Measurements from ENCODE around the gene ACAN. TPM values are rescaled to one million over a fixed set of nuclear protein-coding genes. Genes with fewer than 3 reads are reported as not detected.

Gene ACAN
- total RNA-seq, 1 donor: 3.3 TPM

DNA sequence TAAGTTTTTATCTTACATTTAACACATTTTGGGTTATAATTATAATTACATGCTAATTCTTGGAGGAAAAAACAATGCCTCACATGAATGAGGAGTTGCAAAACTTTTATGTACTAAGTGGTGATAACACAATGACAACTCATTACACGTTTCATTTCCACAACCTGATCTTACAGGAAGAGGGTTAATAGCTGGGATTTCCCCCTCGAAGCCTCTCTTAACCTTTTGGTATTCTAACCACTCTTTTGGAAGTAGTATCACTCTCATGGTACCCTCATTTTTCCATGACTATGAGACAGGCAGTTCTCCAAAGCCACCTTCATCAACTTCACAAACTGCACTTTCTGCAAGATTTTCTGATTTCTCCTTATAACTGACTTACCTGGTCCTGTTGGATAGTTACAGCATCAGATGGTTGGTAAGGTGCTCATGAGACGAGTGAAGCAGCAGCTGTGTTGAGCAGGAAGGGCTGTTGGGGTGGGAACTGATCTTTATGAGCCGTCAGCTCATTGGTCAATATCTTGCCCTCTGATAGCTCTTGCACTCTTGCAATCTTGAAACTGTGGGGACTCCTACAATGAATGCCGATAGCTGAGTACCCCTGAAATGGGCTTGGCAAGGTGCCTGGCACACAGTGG, 41.6 kb downstream of the ACAN start:
- no peak overlapping the region for H3K4me3 ChIP-seq (ENCODE audit: low read depth, low read length)
- TF ChIP-seq, protein P1, sequence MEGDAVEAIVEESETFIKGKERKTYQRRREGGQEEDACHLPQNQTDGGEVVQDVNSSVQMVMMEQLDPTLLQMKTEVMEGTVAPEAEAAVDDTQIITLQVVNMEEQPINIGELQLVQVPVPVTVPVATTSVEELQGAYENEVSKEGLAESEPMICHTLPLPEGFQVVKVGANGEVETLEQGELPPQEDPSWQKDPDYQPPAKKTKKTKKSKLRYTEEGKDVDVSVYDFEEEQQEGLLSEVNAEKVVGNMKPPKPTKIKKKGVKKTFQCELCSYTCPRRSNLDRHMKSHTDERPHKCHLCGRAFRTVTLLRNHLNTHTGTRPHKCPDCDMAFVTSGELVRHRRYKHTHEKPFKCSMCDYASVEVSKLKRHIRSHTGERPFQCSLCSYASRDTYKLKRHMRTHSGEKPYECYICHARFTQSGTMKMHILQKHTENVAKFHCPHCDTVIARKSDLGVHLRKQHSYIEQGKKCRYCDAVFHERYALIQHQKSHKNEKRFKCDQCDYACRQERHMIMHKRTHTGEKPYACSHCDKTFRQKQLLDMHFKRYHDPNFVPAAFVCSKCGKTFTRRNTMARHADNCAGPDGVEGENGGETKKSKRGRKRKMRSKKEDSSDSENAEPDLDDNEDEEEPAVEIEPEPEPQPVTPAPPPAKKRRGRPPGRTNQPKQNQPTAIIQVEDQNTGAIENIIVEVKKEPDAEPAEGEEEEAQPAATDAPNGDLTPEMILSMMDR (IDR thresholded peaks at IDR 0.05; ENCODE audit: insufficient read depth, low read length): no peak
- DNase-seq (ENCODE audit: low read depth): no peak

GRCh38 chr15:88845616-88846015, 42.4 kb downstream of the ACAN start:
- no peak for DNase-seq (ENCODE audit: low read depth)
- TF ChIP-seq, protein P1 (IDR thresholded peaks at IDR 0.05; ENCODE audit: insufficient read depth, low read length): no peak
- H3K4me3 ChIP-seq (ENCODE audit: low read depth, low read length): no peak overlapping the region

- DNase-seq (ENCODE audit: low read depth): no peak
- TF ChIP-seq, protein P1 (IDR thresholded peaks at IDR 0.05; ENCODE audit: insufficient read depth, low read length): no peak
- H3K4me3 ChIP-seq (ENCODE audit: low read depth, low read length): no peak overlapping the region
Observed at GRCh38 chr15:88847144-88847543, 43.9 kb downstream of the ACAN start.

- DNase-seq (ENCODE audit: low read depth): no peak
- TF ChIP-seq, protein P1 (IDR thresholded peaks at IDR 0.05; ENCODE audit: insufficient read depth, low read length): no peak
- no peak overlapping the region for H3K4me3 ChIP-seq (ENCODE audit: low read depth, low read length)
Observed at GRCh38 chr15:88848203-88848602, 45.0 kb downstream of the ACAN start.

- no peak for DNase-seq (ENCODE audit: low read depth)
- no peak overlapping the region for H3K4me3 ChIP-seq (ENCODE audit: low read depth, low read length)
- TF ChIP-seq, protein P1 (IDR thresholded peaks at IDR 0.05; ENCODE audit: insufficient read depth, low read length): no peak
Observed at GRCh38 chr15:88849376-88850072, 46.3 kb downstream of the ACAN start.

- no peak overlapping the region for H3K4me3 ChIP-seq (ENCODE audit: low read depth, low read length)
- TF ChIP-seq, protein P1 (IDR thresholded peaks at IDR 0.05; ENCODE audit: insufficient read depth, low read length): no peak
- DNase-seq (ENCODE audit: low read depth): no peak
Observed at GRCh38 chr15:88852476-88852875, 49.2 kb downstream of the ACAN start.

All from fibroblast of the aortic adventitia (primary cell).